Kidney (tissue), 14 donors: ENCODE results near the gene PLET1. TPM values are rescaled to one million over a fixed set of nuclear protein-coding genes. Genes with fewer than 3 reads are reported as not detected.

Experiments used
- DNase-seq, 5 donors: peaks; one replicate each; pipeline ENCODE4 v3.0.0-alpha.2; 2013 to 2020
- FAIRE-seq: peaks from 2 replicates; lab custom pipeline; 2012; peaks lifted over from hg19 to GRCh38; lab: Jason Lieb, UNC
- H3K27ac ChIP-seq, 2 donors: one replicate each; pipeline ENCODE4 v1.7.0; 2013; ENCODE audit warnings: low read depth in 2 of 2, low read length in 2 of 2, inconsistent platforms in 1 of 2
- H3K27me3 ChIP-seq: one replicate; pipeline ENCODE4 v1.7.1; 2013; ENCODE audit warnings: low read length, inconsistent platforms; ENCODE audit not compliant: control insufficient read depth, insufficient read depth
- H3K36me3 ChIP-seq, 3 donors: one replicate each; pipeline versions ENCODE4 v1.7.0 to v1.7.1; 2013; ENCODE audit warnings: low read length in 3 of 3, control low read depth in 1 of 3, inconsistent platforms in 1 of 3; ENCODE audit not compliant: insufficient read depth in 3 of 3, control insufficient read depth in 2 of 3
- H3K4me1 ChIP-seq, 3 donors: one replicate each; pipeline versions ENCODE4 v1.7.0 to v1.7.1; 2013; ENCODE audit warnings: low read length in 3 of 3, inconsistent platforms in 1 of 3, low read depth in 1 of 3; ENCODE audit not compliant: control insufficient read depth in 2 of 3, insufficient read depth in 2 of 3
- H3K4me3 ChIP-seq, 3 donors: one replicate each; pipeline versions ENCODE4 v1.7.0 to v1.8.1; 2013; ENCODE audit warnings: low read length in 3 of 3, control low read depth in 1 of 3, inconsistent platforms in 1 of 3
- H3K9ac ChIP-seq, 3 donors: one replicate each; pipeline versions ENCODE4 v1.7.0 to v1.7.1; 2013; ENCODE audit warnings: low read length in 3 of 3, control low read depth in 1 of 3, inconsistent platforms in 1 of 3
- H3K9me3 ChIP-seq, 3 donors: one replicate each; pipeline versions ENCODE4 v1.7.0 to v1.7.1; 2013; ENCODE audit warnings: low read length in 3 of 3, control low read depth in 1 of 3, inconsistent platforms in 1 of 3; ENCODE audit not compliant: control insufficient read depth in 2 of 3, insufficient read depth in 1 of 3
- CTCF ChIP-seq: IDR thresholded peaks from 3 replicates; pipeline ENCODE4 v1.5.1; 2012; ENCODE audit warnings: mild to moderate bottlenecking, moderate library complexity, borderline replicate concordance; ENCODE audit not compliant: insufficient read depth; ENCODE audit errors: extremely low read depth
- intact Hi-C: fragments of 100-400 bp; cut with DNase I; formaldehyde crosslinking; loops from one replicate; pipeline ENCODE4 v1.11.1; 2022
- polyA plus RNA-seq: library from polyadenylated mRNA; stranded (reverse); fragments of 350-450 nt; fragmentation: Illumina TruSeq; extraction: RNeasy Lipid Tissue Mini Kit (QIAGEN cat#74804); gene quantifications from one replicate; pipeline ENCODE4 v1.2.3, GENCODE V29; 2014; ENCODE audit warnings: low read depth, low replicate concordance; ENCODE audit not compliant: insufficient read depth
- total RNA-seq: library from RNA; stranded (reverse); fragmentation: NEBNext Ultra II Directional; extraction: Animal tissue kit (Norgen Biotek cat#: 25700); gene quantifications from one replicate; pipeline ENCODE4 v1.2.1, GENCODE V29; 2021
- donor health status: control.
- donor health status: control.
- donor health status: control.
- donor health status: control.
- donor health status: control.
- donor health status: DM: yes; HTN: yes; CAD: no.
- donor health status: Normal renal cell carcinoma (clear cell type).

Gene PLET1
- total and polyA plus RNA-seq, 2 donors from 2014 or later: not detected

- intact Hi-C loops: no loop called here
- H3K4me1 ChIP-seq: peaks cover 0 to 4% (median 2%) of the 10 kb centered on the region in 3 donors
- H3K27me3 ChIP-seq: no peaks in the 10 kb centered on the region
- H3K9ac ChIP-seq: no peak overlapping the region
- DNase-seq (peak in 1 of 5 donors; percentile 25), FAIRE-seq (no peak)
- no peak overlapping the region for H3K4me3 ChIP-seq
- no peak overlapping the region for H3K27ac ChIP-seq
- H3K36me3 ChIP-seq: no peaks in the 10 kb centered on the region
- TF ChIP-seq CTCF: no peak
- H3K9me3 ChIP-seq: no peaks in the 10 kb centered on the region
These were observed 36.7 kb upstream of the PLET1 start for GRCh38 chr11:112297248-112297866.

GRCh38 chr11:112296044-112296443 lies 35.4 kb upstream of the PLET1 start:
- no peak for TF ChIP-seq CTCF
- Histone ChIP-seq H3K9ac (no peak overlapping the region), H3K27me3 (no peaks in the 10 kb centered on the region), H3K4me1 (peaks cover 0 to 2% (median 0%) of the 10 kb centered on the region in 3 donors), H3K9me3 (no peaks in the 10 kb centered on the region), H3K27ac (no peak overlapping the region), H3K36me3 (no peaks in the 10 kb centered on the region), H3K4me3 (no peak overlapping the region)
- intact Hi-C loops: no loop called here
- no peak for FAIRE-seq
- DNase-seq: no peak

GRCh38 chr11:112294688-112295340 lies 34.2 kb upstream of the PLET1 start:
- TF ChIP-seq CTCF: no peak
- H3K9me3 ChIP-seq: no peaks in the 10 kb centered on the region
- DNase-seq: no peak
- H3K9ac ChIP-seq: no peak overlapping the region
- no peak overlapping the region for H3K27ac ChIP-seq
- FAIRE-seq: no peak
- intact Hi-C loops: no loop called here
- H3K4me1 ChIP-seq: peaks cover 0 to 3% (median 0%) of the 10 kb centered on the region in 3 donors
- no peak overlapping the region for H3K4me3 ChIP-seq
- H3K36me3 ChIP-seq: no peaks in the 10 kb centered on the region
- H3K27me3 ChIP-seq: no peaks in the 10 kb centered on the region
